Renal cortex interstitium (tissue), 11 donors: ENCODE results near the gene BANF1. TPM values are rescaled to one million over a fixed set of nuclear protein-coding genes. Genes with fewer than 3 reads are reported as not detected.
A peak's percentile ranks its signal among the peaks of the same experiment; 100 is the strongest.

Source experiments
- DNase-seq, 11 donors: peaks; one replicate each; pipeline ENCODE4 v3.0.0-alpha.2; 2013; ENCODE audit warnings: low read depth in 9 of 11, low spot score in 4 of 11; ENCODE audit errors: extremely low read depth in 1 of 11
- polyA plus RNA-seq, 3 donors: library from polyadenylated mRNA; unstranded; fragments of 120-200 nt; gene quantifications; one replicate each; pipeline ENCODE4 v1.2.1, GENCODE V29; 2013; ENCODE audit not compliant: insufficient read length in 3 of 3

BANF1 gene
- polyA plus RNA-seq, 3 donors, result 224 to 286 (median 277) TPM

- DNase-seq, result no peak
These were observed 30.2 kb upstream of the BANF1 start for GRCh38 chr11:65972116-65972515.

GRCh38 chr11:65973439-65974110 is 28.7 kb upstream of the BANF1 start:
- DNase-seq, result no peak

DNA sequence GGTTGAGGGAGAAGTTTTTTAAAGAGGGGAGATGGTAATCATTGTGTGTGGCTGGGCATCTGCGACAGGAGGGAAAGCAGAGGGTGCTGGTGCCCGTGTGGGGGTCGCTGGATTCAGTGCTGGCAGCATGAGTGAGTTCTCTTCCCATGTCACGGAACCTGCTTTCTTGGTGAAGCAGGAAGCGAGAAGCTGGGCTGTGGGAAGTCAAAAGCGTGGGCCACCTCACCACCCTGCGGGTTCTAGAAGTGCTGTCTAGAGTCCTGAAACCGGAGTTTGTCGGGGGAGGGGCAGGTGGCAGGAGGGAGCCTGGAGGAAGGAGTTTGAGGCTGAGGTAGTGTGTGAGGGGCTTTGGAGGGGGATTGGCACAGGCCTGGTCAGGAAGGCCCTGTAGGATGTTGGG is 26.5 kb upstream of the BANF1 start:
- DNase-seq, result no peak

DNA sequence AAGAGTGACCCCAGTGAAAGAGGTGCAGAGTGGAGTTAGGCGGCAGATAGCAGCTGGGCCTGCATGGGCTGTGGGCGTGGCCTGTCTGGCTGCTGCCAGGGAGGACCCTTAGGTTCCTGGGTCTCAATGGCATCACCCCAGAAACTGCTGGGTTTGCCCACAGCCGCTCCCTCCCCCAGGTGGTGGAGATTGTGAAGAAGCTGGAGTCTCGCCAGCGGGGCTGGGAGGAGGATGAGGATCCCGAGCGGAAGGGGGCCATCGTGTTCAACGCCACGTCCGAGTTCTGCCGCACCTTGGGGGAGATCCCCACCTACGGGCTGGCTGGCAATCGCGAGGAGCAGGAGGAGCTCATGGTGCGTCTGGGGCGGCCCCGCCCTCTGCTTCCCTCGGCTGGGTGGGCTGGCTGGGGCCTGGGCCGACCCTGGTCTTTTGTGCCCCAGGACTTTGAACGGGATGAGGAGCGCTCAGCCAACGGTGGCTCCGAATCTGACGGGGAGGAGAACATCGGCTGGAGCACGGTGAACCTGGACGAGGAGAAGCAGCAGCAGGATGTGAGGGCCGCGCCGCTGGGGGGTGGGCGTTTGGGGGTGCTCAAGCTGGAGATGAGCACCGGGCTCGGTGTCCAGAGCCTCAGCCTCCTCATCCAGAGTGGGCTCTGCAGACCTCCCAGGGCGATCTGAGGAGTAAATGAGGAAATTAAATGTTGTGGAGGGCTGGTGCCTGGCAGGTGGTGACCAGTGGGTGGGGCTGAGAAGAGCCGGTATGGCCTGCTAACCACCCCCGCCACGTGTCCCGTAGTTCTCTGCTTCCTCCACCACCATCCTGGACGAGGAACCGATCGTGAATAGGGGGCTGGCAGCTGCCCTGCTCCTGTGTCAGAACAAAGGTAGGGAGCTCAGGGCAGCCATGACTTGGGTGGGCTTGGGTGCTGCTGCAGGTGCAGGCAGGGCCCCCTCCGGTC is 25.8 kb upstream of the BANF1 start:
- no peak for DNase-seq

- no peak for DNase-seq
These were observed 24.5 kb upstream of the BANF1 start for GRCh38 chr11:65977621-65978390.

DNA sequence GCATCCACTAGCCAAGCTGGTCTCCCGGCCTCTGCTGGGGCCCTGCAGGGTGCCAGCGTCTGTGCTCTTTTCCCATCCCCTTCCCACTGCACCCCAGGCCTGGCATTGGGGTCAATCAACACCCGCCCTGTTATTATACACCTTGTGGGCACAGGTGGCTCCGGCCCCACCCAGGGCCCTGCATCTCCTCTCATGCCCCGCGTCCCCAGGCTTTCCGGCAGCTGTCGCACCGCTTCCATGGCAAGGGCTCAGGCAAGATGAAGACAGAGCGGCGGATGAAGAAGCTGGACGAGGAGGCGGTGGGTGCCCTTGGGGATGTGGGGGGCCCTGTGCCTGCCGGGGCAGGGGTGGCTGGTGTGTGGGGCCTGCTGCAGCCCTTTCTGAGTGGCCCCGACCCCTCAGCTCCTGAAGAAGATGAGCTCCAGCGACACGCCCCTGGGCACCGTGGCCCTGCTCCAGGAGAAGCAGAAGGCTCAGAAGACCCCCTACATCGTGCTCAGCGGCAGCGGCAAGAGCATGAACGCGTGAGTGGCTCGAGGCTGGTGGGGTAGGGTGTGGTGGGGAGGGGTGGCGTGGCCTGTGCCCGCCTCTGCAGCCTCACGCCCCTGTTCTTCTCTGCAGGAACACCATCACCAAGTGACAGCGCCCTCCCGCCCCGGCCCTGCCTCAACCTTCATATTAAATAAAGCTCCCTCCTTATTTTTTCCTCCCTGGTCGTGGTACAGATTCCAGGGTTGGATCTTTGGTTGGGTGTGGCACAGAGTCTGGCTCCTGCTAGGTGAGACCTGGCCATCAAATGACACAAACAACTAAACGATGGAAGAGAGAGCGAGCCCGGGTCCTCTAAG is 23.7 kb upstream of the BANF1 start:
- no peak for DNase-seq

- no peak for DNase-seq
These were observed 23.0 kb upstream of the BANF1 start for GRCh38 chr11:65979261-65979759.

DNA sequence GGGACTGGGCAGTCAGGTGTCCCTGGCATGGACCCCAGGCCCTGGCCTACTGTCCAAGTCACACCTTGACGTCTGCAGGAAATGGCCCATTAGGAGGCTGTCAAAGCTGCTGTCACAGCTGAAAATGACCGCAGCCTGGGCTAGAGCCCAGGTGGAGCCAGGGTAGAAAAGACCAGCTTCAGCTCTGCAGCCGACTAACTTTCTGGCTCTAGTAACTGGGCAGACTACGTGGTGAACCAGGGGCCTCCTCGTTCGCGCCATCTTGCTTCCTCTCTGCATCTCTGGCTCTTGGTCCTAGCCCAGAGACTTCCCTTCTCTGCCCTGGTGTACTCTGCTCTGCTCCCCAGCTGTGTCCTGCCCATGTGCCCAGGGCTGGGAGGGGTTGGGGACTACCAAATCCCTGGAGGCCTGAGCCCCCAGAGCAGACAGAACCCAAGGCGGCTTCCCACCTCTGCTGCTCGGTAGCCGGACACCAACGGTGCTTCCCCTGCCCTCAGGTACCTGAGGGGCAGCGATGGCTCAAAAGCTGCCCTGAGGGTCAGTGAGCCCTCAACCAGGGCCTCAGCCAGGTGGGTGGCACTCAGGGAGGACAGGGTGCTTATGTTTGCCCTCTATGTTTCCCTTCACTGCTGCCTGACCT is 21.1 kb upstream of the BANF1 start:
- no peak for DNase-seq

DNA sequence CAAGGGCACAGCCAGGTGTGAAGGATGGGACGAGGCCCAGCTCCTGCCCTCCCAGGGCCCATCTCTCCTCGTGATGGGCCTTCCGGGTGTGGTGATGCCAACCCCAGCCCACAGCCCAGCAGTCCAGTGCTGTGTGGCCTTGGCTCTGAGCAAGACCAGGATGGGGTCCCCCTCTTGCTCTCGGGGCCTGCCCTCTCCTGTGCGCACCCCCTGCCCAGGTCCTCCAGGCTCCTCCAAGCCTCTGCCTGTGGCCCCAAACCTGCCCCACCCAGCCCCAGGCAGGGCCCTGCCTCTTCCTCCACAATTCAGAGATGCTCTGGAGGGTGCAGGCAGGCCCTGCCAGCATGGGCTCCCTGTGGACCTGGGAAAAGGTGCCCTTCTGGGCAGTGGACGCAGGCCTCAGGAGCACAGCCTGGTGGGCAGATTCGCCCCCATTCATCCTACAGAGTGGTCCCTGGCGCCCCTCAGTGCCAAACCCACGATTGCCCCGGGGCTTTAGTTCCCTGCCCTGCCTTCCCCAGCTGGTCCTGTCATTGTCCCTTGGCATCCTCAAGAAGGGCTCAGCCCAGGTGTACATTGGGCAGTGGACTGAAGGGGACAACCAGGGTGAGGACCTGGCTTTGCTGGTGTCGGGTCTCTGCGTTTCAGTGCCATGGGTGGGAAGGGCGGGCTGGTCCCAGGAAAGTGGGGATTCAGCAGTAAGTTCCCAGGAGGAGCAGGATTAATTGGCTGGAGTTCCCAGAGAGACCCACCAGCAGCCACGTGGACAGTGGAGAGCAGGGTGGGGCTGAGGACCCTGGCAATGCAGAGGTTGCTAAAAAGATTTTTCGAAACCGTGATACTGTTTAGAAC is 20.1 kb upstream of the BANF1 start:
- DNase-seq, result no peak

- no peak for DNase-seq
These were observed 19.3 kb upstream of the BANF1 start for GRCh38 chr11:65982824-65983588.

DNA sequence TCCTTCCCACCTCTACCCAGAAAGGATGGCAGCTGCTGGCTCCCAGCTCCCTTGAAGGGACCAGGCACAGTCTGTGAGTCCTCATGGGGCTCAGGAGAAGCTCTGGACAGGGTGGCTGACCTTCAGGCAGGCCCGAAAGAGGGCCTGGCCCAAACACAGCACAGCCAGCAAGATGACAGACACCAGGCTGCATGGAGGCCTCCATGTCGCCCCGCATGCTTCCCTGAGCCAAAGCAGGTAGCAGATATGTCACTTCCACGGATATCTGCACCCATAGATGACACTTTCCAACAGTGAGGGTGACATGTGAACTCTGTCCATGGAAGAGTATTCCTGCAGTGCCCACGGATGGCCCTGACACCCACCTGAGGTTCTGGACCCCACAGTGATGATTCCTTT is 18.7 kb upstream of the BANF1 start:
- no peak for DNase-seq

- DNase-seq, result no peak
These were observed 15.0 kb upstream of the BANF1 start for GRCh38 chr11:65987336-65987735.

DNA sequence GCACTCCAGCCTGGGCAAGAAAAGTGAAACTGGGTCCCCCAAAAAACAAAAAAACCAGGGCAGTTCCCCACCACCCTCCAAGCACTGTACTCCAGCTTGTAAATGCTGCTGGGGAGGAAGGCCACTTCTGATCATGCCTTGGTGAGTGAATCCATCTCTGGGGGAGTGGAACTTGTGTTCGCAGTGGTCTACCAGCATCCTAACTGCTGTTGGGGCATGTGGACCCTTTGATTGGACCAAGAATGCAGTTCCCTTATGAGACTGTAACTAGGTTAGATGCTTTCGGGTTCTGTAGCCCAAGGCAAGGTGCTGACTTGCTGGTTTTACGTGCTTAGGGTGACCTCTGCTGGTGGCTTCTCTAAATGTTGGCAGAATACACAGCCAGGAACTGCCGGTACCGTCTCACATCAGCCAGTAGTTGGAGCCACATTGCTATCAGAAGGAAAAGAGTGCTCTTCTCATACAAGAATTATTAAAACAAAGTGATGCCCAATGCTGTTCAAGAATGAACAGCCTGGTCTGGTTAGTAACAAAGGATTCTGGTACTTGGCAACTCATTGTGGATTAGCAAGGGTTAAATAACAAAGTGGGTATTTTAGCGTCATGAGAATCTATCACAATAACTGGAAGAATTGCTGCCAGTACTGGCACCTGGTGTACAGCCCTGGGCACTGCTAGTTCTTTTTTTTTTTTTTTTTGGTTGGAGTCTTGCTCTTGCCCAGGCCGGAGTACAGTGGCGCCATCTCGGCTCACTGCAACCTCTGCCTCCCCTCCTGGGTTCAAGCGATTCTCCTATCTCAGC is 13.3 kb upstream of the BANF1 start:
- DNase-seq, result peak; percentile 86 to 95 (median 92)

DNA sequence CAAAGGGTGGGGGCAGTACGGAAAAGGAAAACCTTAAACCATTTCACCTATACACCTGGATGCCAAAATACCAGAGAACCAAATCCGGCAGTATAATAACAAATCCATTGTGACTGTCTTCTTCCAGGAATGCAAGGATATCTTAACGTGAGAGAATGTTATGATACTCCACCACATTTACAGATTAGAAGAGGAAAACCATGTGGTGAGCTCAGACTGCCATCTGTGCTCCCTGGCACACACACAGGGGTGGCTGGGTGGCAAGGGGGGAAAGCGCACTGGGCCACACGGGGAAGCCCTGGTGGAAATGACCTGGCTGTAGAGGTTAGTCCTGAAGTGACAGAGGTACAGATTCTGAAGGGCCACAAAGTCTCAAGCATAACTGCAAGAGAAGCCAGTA is 10.2 kb upstream of the BANF1 start:
- DNase-seq, result no peak

DNA sequence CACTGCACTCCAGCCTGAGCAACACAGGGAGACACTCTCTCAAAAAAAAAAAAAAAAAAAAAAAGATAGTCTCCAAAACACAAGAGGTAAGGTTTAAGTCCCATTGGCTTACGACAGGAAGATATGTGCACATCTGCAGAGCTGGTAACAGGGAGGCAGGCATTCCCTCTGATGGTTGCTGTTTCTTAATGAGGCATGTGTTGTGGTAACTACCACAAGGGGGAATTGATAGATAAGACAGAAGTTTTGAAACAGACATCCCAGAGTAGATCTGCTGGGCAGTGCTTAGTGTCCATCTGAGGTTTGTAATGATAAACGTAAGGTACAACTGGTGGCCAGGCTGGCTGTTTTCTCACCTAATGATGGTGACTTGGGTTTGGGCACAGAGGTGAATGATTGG is 5.0 kb upstream of the BANF1 start:
- DNase-seq, result no peak
